Hepatocyte (in vitro differentiated cells): ENCODE data around the gene DPP10.

ENCODE experiments used
- EZH2 ChIP-seq: fragments of 200-600 bp; sonication (generic); IDR thresholded peaks from 2 replicates; pipeline ENCODE4 v1.6.1; 2016; ENCODE audit warnings: antibody characterized with exemption, mild to moderate bottlenecking, borderline replicate concordance
- EZH2phosphoT487 ChIP-seq: fragments of 200-600 bp; sonication (generic); IDR thresholded peaks from one replicate; pipeline ENCODE4 v1.6.1; 2018; ENCODE audit warnings: antibody characterized with exemption, mild to moderate bottlenecking, low read depth, moderate library complexity; ENCODE audit not compliant: unreplicated experiment, severe bottlenecking
- TF ChIP-seq, protein P1 (sequence below): fragments of 200-600 bp; sonication (generic); IDR thresholded peaks from 2 replicates; pipeline ENCODE4 v1.5.1; 2016; ENCODE audit warnings: antibody characterized with exemption, mild to moderate bottlenecking; ENCODE audit not compliant: poor library complexity

- TF ChIP-seq EZH2phosphoT487 (no peak), EZH2 (no peak)
- TF ChIP-seq, protein P1, sequence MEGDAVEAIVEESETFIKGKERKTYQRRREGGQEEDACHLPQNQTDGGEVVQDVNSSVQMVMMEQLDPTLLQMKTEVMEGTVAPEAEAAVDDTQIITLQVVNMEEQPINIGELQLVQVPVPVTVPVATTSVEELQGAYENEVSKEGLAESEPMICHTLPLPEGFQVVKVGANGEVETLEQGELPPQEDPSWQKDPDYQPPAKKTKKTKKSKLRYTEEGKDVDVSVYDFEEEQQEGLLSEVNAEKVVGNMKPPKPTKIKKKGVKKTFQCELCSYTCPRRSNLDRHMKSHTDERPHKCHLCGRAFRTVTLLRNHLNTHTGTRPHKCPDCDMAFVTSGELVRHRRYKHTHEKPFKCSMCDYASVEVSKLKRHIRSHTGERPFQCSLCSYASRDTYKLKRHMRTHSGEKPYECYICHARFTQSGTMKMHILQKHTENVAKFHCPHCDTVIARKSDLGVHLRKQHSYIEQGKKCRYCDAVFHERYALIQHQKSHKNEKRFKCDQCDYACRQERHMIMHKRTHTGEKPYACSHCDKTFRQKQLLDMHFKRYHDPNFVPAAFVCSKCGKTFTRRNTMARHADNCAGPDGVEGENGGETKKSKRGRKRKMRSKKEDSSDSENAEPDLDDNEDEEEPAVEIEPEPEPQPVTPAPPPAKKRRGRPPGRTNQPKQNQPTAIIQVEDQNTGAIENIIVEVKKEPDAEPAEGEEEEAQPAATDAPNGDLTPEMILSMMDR = no peak
Measured at GRCh38 chr2:114929225-114929624, 486.8 kb downstream of the DPP10 start.
